ENCODE data around the gene DLG2.

DNA sequence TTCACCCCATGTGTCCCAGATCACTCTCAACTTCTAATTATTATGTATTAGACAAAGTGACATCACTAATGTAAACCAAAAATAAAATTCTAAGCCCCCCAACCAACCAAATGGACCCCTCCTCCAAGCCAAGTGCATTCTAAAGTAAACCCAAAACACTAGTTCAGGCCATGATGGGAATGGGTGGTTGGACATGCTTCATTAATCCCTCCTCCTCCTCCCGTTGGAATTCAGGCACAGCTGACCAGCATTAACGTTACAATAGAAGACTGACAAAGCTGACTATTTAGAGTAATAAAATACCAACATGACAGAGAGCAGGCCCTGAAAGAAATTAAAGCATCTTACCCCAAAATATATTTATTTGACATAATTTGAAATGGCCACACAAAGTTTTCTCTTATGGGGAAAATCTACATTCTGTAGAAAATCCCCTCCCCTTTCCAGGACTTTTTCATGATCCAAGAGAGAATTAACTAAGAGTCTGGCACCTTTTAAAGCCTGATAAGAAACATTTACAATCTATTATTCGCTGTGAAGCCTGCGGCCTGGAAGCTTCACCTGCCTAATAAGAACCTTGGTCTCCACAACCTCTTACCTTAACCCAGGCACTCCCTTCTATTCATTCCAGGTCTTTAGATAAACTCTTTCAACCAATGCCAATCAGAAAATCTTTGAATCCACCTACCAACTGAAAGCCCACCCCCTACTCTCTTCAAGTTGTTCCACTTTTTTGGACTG lies 1392.5 kb downstream of the DLG2 start:
- TF ChIP-seq EZH2 (IDR thresholded peaks at IDR 0.05; ENCODE audit: borderline replicate concordance, low read length), result no peak
- TF ChIP-seq, protein P1, sequence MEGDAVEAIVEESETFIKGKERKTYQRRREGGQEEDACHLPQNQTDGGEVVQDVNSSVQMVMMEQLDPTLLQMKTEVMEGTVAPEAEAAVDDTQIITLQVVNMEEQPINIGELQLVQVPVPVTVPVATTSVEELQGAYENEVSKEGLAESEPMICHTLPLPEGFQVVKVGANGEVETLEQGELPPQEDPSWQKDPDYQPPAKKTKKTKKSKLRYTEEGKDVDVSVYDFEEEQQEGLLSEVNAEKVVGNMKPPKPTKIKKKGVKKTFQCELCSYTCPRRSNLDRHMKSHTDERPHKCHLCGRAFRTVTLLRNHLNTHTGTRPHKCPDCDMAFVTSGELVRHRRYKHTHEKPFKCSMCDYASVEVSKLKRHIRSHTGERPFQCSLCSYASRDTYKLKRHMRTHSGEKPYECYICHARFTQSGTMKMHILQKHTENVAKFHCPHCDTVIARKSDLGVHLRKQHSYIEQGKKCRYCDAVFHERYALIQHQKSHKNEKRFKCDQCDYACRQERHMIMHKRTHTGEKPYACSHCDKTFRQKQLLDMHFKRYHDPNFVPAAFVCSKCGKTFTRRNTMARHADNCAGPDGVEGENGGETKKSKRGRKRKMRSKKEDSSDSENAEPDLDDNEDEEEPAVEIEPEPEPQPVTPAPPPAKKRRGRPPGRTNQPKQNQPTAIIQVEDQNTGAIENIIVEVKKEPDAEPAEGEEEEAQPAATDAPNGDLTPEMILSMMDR (conservative IDR thresholded peaks at IDR 0.05 in 1 of 2, IDR thresholded peaks at IDR 0.05 in 1 of 2; ENCODE audit: extremely low read depth in 1 of 2, insufficient read depth in 1 of 2, low read depth in 1 of 2, low read length in 2 of 2), result no peak
